ENCODE results near the gene LEFTY1.

The LEFTY1 gene

DNA sequence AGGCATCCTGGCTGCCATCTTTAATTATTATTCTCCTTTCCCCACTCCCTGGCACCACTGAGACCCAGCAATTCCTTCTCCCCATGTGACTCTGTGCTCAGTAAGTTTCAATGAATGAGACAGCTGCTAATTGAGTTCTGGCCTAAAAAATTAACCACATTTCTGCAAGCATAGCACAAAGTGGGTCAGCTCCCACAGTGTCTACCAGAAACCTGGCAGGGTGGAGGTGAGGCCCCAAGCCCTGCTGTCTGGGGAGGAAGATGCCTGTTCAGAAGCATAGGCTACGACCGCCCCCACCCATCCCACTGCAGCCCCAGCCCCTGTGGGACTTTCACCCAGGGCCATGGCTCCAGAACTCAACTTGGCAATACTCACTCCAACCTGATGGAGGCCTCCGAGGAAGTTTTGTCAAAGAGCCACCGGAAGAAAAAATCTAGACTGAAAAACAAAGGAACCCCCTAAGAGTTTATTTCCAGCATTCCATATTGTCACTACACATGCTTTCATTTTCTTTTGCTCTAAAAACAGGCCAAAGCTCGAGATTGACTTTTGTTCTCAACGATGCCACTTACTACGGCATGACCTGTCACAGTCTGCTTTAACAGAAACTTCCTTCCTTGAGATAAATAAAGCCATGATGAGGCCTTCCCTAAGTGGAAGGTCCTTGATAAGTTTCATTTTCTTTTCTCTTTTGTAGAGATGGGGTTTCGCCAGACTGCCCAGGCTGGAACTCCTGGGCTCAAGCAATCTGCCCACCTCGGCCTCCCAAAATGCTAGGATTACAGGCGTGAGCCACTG is 33.2 kb downstream of the LEFTY1 start:
- peak in 1 of 10 donors; percentile 45 for DNase-seq
- intact Hi-C loops (cut with DNase I), result no loop called here

DNA sequence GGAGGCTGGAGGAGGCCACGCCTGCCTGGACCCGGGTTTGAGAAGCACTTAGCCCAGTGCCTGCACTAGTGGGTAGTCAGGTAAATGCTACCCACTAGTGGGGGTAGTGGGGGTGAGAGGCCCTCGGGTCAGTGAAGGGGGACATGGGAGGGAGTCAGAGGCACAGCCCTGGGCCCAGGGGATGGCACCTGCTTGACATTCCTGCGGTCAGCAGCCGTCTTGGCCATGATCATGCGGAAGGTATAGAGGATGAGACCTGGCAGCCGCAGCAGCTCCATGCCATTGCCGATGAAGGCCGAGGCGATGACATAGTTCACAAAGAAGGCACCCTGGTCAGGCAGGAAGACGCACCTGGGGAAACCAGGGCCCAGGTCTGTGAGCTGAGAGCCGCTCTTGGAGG is 35.5 kb downstream of the LEFTY1 start:
- DNase-seq, result peak in 2 of 10 donors; percentile 54 to 65
- intact Hi-C loops (cut with DNase I), result no loop called here

DNA sequence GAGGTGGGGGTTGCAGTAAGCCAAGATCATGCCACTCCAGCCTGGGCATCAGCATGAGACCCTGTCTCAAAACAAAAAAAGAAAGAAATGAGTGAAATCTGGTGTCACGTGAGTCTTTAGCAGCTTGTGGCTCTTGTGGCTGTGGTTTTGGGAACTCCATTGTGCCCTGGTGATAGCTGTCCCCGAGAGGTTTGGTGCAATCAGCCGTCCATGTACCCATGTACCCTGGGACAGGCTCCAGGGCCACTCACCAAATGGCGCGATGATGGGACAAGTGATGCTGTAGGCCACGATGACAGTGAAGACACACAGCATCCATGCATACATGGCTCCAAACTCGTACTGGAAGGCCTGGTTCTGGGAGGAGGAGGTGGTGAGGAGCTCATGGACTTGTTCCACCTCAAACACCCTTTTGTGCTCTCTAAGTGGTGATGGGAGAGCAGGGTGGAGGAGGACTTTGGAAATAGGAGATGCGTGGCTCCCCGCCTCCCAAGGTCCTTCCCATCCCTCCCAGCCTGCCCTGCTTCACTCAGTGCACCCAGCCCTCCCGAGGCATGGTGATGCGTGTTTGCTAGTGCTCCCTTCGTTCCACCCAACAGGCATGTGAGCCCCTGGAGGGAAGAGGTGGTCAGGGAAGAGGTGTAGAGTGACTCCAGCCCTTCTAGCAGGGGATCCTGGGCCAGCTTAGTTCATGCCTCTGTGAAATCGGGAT is 36.4 kb downstream of the LEFTY1 start:
- DNase-seq, result peak in 1 of 10 donors; percentile 75
- intact Hi-C loops (cut with DNase I), result no loop called here

DNA sequence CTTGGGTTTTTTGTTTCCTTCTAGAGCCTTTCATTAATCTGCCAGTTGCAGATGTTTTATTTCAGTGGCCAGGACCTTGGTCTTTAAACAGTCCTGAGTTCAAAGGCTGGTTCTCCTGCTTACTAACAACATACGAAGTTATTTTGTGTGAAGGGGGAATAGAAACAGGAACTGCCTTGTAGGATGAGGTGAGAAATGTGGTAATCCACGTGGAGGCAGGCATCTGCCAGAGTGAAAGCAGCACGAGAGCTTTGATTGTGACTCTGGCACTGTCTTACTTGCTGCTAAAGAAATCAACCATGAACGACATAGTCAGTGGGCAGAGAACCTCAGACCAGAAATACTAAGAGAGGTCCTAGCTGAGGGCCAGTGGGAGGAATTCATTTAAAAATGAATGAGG is 37.1 kb downstream of the LEFTY1 start:
- intact Hi-C loops (cut with DNase I), result no loop called here
- DNase-seq, result peak in 1 of 10 donors; percentile 18

DNA sequence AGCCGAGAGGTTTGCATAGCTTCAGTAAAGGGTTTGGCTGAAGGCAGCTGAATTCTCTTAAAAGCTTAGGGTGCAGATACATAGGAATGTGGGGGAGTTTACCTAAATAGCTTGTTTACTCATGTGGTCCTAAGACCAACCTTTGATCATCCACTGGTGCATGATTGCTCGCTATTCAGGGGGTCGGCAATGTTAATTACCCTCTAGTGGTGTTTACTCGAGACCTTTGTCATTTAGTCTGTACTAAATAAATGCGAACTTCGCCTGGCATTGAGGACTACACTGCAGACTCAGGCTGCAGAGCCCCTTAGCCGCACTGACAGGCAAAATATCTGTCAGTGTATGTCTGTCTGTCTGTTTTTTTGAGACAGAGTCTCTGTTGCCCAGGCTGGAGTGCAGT is 38.6 kb downstream of the LEFTY1 start:
- intact Hi-C loops (cut with DNase I), result no loop called here
- peak in 1 of 10 donors; percentile 9 for DNase-seq

DNA sequence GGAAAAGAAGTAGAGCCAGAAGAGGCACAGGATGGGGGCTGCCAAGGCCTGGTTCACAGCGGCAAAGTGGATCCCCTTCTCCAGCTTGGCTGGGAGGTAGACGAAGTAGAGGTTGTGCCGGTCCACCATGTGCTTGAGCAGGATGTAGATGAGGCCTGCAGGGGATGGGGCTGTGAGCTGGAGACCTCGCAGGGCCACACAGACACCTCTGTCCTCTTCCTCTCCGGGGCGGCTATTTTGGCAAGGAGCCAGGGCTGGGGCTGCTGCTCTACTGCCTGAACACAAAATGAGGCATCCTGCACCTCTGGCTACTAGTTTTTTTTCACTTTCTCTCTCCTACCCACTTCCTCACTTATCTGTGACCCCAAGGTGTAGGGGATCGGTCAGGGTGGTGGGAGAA is 39.0 kb downstream of the LEFTY1 start:
- intact Hi-C loops (cut with DNase I), result loop anchor here (5.0 to 10.0 kb wide), 2 partner anchors 38 to 125 kb away; partner anchors contain the start of gene EPHX1
- DNase-seq, result peak in 2 of 10 donors; percentile 39 to 52

DNA sequence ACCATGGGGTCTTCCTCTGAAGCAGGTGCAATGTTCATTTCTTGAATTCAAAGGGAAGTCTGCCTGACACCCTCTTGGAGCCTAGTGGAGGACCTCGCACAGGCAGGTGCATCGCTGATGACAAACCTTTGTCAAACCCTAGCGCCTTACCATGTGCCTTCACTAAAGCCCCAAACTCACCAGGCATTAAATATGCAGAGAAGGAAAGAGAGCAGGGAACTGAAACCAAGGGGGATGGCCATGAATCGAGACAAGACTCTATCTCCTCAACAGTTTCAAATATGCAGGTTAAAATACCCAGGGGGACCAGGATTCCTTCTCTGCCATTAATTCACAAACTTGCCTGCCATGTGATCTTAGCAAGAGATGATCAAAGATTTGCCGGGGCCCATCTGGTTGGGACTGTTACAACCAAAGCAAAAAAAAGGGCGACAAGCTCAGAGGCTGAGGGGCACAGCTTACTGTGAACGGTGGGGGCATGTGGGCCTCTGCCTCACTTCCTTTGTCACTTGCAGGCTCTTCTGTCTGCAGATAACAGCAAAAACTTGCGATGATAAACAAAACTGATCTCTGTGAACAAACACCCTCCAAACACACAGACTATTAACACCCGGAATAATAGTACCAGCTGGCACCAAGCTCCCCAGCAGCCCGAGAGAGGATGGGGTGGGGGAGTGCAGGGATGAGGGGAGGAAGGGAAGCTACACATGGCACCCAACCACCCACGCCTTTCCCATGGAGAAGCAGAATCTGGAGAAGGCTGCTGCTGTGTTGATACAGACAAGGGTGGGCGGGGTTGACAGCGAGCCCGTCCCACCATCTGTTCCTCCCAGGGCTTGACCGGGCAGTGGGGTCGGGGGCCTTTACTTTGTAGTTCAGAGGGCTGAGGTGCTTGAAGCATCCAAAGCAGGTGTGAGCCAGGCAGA is 40.7 kb downstream of the LEFTY1 start:
- intact Hi-C loops (cut with DNase I), result loop anchor here (5.0 to 10.0 kb wide), 2 partner anchors 36 to 127 kb away; partner anchors contain the start of gene EPHX1
- DNase-seq, result peak; percentile 50 to 95 (median 70)

DNA sequence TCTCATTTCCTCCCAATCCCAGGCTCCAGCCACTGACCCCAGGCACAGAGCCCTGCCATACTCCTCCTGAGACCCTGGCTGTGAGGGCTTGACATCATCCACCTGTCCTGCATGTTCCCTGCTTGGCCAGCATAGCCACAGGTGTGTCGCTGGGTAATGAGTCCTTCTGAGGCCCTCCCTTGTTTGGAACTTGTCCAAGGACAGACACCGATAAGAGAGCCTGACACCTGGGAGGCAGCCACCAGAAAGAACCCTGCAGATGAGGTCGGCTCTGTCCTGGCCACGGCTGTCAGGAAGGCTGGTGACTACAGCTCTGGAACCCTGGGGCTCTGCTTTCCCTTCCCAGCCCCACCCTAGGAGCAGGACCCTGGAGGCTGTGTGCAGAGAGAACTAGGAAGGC is 41.3 kb downstream of the LEFTY1 start:
- intact Hi-C loops (cut with DNase I), result loop anchor here (5.0 to 10.0 kb wide), 2 partner anchors 35 to 127 kb away; partner anchors contain the start of gene EPHX1
- DNase-seq, result peak in 1 of 10 donors; percentile 39

DNA sequence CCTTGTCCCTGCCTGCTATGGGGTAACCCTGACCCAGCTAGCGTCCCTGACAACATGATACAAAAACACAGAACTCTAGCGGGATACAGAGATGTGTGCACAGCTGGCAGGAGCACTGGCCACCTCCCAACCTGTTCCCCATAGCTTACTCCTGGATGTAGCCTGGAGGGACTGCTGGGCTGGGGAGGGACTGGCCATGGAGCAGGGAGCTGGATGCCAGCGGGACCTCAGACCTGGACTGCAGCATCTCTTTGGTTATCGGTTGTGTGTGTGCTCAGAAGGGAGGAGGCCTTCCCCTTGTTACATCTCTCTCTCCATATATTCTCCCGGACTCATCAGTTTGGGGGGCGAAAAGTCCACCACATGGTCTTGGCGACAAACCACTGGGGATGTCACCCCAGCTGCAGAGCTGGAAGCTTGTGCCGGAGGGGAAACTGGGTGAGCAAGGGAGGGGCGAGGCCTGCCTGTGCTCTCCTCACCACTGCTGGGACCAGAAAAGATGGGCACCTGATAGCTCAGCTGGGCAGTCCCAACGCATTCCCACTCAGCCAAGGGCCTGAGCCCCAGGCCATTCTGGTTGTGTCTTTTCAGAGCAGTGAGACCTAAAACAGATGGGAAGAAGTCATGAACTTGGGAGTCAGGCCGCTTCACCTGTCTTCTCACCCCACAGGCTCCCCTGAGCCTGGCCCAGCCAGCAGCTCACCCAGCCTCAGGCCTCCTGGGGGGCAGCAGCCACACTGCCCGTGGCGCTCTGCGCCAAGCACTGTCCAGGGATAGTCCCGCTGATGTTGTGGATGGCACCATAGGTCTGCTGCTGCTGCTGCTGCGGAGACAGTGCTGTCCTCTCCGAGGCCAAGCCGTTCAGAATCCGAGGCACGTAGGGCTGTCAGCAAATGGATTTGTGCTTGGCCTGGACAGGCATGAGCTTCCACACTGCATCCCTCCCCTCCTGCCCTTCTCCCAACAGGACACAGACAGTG is 42.3 kb downstream of the LEFTY1 start:
- DNase-seq, result peak in 3 of 10 donors; percentile 48 to 86 (median 81)
- intact Hi-C loops (cut with DNase I), result loop anchor here (5.0 to 10.0 kb wide), 2 partner anchors 34 to 128 kb away; partner anchors contain the start of gene EPHX1

DNA sequence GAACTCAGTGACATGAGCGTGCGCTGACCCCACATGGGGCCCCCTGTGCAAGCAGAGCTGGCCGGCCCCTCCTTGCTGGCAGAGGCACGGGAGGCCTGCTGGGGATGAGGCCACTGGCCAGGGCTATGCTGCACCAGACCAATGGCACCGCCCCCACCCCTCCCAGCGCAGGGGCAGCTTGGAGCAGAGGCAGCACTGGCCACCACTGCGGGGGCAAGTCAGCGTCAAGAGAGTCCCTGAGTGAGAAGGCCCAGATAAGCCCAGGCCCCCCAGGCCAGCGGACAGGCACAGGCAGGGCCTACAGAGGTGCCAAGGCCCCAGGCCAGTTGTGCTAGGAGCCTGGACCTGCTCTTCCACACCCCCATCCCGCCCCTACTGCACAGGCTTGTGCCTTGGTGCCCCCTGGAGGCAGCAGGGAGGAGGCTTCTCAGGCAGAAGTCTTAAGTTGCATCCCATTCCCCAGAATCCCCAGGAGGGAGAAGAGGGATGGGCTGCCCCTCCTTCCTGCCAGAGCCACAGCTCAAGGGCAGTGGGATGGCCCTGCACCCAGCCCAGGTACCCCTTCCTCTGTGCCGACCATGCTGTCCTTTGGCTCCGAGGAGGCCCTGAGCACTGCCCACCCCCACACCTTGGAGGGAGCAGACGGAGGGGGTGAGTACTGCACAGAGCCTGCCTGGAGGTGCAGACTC is 43.2 kb downstream of the LEFTY1 start:
- peak in 9 of 10 donors; percentile 36 to 93 (median 63) for DNase-seq
- intact Hi-C loops (cut with DNase I), result loop anchor here (5.0 to 10.0 kb wide), 2 partner anchors 33 to 129 kb away; partner anchors contain the start of gene EPHX1

DNA sequence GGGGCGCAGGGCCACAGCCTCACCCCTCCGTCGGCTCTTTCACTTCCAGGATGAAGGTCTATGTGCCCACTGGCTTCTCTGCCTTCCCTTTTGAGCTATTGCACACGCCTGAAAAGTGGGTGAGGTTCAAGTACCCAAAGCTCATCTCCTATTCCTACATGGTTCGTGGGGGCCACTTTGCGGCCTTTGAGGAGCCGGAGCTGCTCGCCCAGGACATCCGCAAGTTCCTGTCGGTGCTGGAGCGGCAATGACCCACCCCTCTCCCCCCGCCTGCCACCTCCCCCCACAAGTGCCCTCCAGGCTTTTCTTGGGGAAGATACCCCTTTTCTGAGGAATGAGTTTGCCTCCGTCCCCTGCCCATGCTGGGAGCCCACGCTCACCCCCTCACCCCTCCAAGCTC is 43.8 kb downstream of the LEFTY1 start:
- intact Hi-C loops (cut with DNase I), result loop anchor here (5.0 to 10.0 kb wide), 2 partner anchors 33 to 130 kb away; partner anchors contain the start of gene EPHX1
- DNase-seq, result peak in 1 of 10 donors; percentile 65

DNA sequence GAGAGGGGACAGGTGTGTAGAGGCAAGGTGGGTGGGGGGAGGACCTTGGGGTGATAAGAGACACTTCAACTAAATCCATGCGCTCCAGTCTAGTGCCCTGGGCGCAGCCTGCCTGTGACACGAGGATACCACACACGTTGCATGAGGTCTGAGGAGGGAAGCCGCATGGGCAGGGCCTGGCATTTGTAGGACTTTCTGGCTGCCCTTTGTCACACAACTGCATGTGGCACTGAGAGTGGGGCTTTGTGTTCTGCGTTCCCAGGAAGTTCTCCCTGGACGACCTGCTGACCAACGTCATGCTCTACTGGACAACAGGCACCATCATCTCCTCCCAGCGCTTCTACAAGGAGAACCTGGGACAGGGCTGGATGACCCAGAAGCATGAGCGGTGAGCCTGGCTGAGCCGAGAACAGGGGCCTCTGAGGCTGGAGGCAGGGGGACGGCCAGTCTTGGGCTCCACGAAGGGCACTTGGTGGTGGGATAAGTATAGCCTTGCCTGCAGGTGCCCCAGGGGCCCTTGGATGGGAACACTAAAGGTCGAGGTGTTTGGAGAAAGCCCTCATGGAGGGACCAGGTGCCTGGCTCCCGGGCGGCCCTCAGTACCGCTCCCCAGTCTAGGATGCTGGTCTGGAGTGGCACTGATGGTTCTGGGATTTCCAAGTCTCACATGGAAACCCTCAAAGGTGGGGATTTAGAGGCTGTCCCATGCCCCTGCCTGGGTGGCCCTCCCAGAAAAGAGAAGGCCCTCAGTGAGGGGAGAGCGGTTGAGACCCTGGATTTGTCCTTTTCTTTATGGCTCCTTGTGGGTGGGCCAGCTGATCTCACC is 44.5 kb downstream of the LEFTY1 start:
- peak in 2 of 10 donors; percentile 27 to 76 for DNase-seq
- intact Hi-C loops (cut with DNase I), result loop anchor here (5.0 to 10.0 kb wide), 2 partner anchors 32 to 130 kb away; partner anchors contain the start of gene EPHX1

DNA sequence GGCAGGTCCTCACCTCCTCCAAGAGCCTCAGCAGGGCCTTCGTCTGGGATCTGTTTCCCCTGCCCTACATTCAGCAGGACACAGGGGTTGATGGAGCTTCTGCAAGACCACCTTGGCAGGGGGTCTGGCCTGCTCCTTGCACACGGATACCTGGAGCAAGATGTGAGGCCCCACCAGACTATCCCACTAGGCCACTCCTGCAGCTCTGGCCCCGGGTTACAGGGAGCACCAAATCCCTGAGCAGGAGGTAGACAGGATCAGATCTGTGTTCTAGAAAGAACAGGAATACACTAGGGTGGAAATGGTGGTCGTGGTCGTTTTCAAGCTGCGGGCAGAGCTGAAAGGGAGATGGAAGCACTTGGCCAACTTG is 45.5 kb downstream of the LEFTY1 start:
- intact Hi-C loops (cut with DNase I), result loop anchor here (10.0 kb wide), 1 partner anchor 131 kb away; no protein-coding TSS in a partner anchor
- peak in 1 of 10 donors; percentile 67 for DNase-seq

DNA sequence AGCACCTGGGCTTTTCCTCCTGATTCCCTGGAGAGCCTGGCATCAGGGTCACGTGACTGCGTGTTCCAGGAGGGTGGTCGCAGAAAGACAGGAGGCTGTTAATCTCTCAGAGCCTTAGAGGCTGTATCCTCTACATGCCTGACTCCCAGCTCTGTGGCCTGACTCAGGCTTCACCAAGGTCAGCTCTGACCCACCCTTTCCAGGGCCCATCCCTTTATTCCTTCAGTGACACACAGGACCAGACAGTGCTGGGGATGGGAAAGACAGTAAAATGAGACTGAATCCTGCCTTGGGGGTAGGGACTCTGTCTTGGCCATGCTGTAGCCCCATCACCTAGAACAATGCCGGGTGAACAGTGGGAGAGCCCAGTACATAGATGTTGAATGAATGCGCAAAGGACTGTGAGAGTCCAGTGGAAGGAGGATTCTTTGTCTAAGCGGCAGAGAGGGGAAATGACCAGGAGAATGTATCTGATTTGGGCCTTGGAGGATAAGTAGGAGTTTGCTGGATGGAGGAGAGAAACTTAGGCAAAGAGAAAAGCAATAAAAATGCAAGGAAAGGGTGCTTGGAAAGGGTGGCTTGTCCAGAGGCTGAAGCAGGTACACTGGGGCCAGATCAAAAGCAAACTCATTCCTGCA is 46.0 kb downstream of the LEFTY1 start:
- peak in 1 of 10 donors; percentile 15 for DNase-seq
- intact Hi-C loops (cut with DNase I), result loop anchor here (10.0 kb wide), 1 partner anchor 132 kb away; no protein-coding TSS in a partner anchor

DNA sequence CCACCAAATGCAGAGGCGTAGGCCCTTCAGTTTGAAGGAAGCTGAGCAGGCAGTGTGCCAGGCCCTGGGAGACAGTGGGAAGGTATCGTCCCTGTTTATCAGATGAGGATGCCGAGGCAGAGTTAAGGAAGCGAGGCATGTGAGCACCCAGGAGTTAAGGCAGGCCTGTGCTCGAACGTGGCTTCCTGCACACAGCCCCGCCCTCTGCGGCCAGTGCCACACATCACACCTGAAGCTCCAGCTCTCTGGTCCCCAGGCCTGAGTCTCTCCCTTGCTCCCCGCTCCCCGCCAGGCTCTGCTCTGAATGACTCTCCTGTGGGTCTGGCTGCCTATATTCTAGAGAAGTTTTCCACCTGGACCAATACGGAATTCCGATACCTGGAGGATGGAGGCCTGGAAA is 46.9 kb downstream of the LEFTY1 start:
- intact Hi-C loops (cut with DNase I), result loop anchor here (10.0 kb wide), 1 partner anchor 133 kb away; no protein-coding TSS in a partner anchor
- peak in 2 of 10 donors; percentile 33 to 82 for DNase-seq

DNA sequence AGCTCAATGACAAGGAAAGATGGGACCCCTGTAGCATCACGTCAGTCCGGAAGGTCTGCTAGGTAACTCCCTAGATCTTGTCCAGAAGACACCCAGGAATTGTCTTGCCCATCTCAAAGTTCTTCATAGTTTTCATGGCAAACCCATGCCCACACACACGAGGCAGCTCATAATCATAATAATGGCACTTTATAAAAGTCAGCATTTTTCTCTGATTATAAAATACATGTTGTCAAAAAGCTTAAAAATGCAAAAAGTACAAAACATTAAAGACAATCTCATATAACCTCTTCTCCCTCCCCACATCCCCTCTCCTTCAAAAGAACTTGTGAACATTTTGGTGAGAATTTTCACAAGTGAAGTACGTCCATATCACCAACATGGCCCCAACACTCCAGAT is 48.2 kb downstream of the LEFTY1 start:
- peak in 2 of 10 donors; percentile 3 to 5 for DNase-seq
- intact Hi-C loops (cut with DNase I), result loop anchor here (10.0 kb wide), 1 partner anchor 134 kb away; no protein-coding TSS in a partner anchor

Measured in posterior cingulate gyrus (tissue), 11 donors.